LNCAP (cell line): ENCODE data around the gene ENTPD2.

ENCODE experiments used
- CTCF ChIP-seq: fragments of 450-650 bp; IDR thresholded peaks from 2 replicates; pipeline ENCODE4 v1.5.1; 2017; ENCODE audit warnings: mild to moderate bottlenecking

Gene ENTPD2

GRCh38 chr9:137055385-137056364 is 1.8 kb upstream of the ENTPD2 start:
- no peak for TF ChIP-seq CTCF

- TF ChIP-seq CTCF, result no peak
Measured at GRCh38 chr9:137054932-137055384, 1.1 kb upstream of the ENTPD2 start.

GRCh38 chr9:137052998-137053943 is 590 bp downstream of the ENTPD2 start:
- TF ChIP-seq CTCF, result no peak

GRCh38 chr9:137052293-137052692 is 1.6 kb downstream of the ENTPD2 start:
- no peak for TF ChIP-seq CTCF

- TF ChIP-seq CTCF, result no peak
Measured at GRCh38 chr9:137051145-137051724, 2.6 kb downstream of the ENTPD2 start.

GRCh38 chr9:137050570-137050969 is 3.3 kb downstream of the ENTPD2 start:
- TF ChIP-seq CTCF, result no peak
